Breast epithelium (tissue), 3 donors: ENCODE measurements around the gene P2RX5.

Source experiments
- POLR2A ChIP-seq: fragments of 450-650 bp; IDR thresholded peaks from one replicate; pipeline ENCODE4 v1.6.1; 2016; ENCODE audit warnings: antibody characterized with exemption, mild to moderate bottlenecking, moderate library complexity
- POLR2AphosphoS5 ChIP-seq, 3 donors: sonication (generic); formaldehyde crosslinking; IDR thresholded peaks; one replicate each; pipeline ENCODE4 v1.6.1; 2017; ENCODE audit warnings: antibody characterized with exemption in 3 of 3
- TF ChIP-seq, protein P1 (sequence below), 3 donors: fragments of 450-650 bp; IDR thresholded peaks; one replicate each; pipeline ENCODE4 v1.5.1; 2016 to 2017; ENCODE audit warnings: antibody characterized with exemption in 3 of 3, mild to moderate bottlenecking in 3 of 3, moderate library complexity in 3 of 3

DNA sequence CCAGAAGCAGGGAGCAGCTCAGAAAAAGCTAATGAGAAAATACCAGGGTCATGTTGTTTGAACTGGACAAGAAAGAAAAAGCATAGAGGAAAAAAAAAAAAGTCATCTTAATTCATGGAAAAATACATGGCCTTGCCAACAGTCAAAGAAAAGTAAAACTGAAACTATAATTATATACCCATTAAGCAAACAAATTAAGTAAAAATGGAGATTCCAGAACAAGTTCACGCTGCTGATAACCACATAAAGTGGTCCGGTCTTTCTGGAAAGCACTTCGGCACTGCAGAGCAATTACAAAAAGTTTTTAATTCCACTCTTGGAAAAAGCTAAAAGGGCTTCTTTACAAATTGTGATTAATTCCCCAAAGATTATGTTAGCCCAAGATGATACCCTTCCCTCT lies 12.4 kb upstream of the P2RX5 start:
- TF ChIP-seq, protein P1, sequence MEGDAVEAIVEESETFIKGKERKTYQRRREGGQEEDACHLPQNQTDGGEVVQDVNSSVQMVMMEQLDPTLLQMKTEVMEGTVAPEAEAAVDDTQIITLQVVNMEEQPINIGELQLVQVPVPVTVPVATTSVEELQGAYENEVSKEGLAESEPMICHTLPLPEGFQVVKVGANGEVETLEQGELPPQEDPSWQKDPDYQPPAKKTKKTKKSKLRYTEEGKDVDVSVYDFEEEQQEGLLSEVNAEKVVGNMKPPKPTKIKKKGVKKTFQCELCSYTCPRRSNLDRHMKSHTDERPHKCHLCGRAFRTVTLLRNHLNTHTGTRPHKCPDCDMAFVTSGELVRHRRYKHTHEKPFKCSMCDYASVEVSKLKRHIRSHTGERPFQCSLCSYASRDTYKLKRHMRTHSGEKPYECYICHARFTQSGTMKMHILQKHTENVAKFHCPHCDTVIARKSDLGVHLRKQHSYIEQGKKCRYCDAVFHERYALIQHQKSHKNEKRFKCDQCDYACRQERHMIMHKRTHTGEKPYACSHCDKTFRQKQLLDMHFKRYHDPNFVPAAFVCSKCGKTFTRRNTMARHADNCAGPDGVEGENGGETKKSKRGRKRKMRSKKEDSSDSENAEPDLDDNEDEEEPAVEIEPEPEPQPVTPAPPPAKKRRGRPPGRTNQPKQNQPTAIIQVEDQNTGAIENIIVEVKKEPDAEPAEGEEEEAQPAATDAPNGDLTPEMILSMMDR (IDR thresholded peaks at IDR 0.05) = no peak
- no peak for TF ChIP-seq POLR2A
- no peak for TF ChIP-seq POLR2AphosphoS5 (IDR thresholded peaks at IDR 0.05)
